GM18505 (cell line): Measurements from ENCODE around the gene OR9Q2.

Experiments used
- ATAC-seq: cut with Tn5 transposase; IDR thresholded peaks from one replicate; pipeline ENCODE4 v1.9.1; 2021; ENCODE audit not compliant: unreplicated experiment
- POLR2A ChIP-seq: IDR thresholded peaks from 4 replicates; pipeline ENCODE4 v1.6.1; 2011; ENCODE audit warnings: borderline replicate concordance; ENCODE audit not compliant: insufficient read depth, insufficient read length; ENCODE audit errors: extremely low read depth

Gene OR9Q2

DNA sequence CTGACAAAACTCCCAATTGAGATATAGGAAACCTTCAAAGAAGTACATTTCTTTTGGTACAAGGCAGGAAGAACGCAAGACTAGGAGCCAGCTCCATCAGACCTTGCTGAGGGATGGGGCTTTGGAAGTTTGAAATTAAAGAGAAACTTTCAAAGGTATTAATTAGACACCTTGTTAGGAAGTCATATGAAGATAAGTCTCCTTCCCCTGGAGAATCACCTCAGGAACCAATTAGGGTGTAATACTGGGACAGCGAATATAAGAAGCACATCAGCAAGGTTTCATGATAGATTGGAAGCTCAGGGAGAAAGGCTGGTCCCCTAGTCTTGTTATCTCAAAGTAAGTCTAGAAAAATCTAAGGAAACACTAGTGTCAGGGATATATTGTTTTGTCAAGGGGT, at the start of gene OR9Q2:
Gene OR9Q2, plus strand, starts transcription at position 301 of the 400 bp plus-strand sequence. CDS start 1,421 bp downstream, outside the sequence.
- no peak for TF ChIP-seq POLR2A
- ATAC-seq: no peak

DNA sequence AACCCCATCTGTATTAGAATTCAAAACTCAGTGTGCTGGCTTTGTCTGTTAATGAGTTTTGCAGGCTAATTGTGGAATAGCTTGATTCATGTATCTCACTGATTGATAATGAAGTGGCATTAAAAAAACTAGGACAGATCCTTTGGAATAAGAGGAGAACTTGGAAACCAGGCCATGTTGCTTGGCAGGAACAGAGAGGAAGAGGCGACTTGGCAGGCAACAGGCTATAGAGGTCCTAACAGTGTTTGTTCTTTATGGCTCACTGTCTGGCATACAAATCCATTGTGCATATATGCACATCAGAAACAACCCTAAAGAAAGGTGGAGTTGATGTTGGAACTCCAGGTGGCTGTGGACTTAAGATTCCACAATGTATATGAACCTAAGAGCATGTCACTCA, 46.1 kb upstream of the OR9Q2 start:
- no peak for TF ChIP-seq POLR2A
- no peak for ATAC-seq

GRCh38 chr11:58152781-58153180, 36.1 kb upstream of the OR9Q2 start:
- ATAC-seq: no peak
- no peak for TF ChIP-seq POLR2A

GRCh38 chr11:58164389-58164788, 24.5 kb upstream of the OR9Q2 start:
- ATAC-seq: no peak
- TF ChIP-seq POLR2A: no peak

- TF ChIP-seq POLR2A: no peak
- no peak for ATAC-seq
These were observed 23.9 kb upstream of the OR9Q2 start for GRCh38 chr11:58164990-58165389.

GRCh38 chr11:58165504-58166106, 23.3 kb upstream of the OR9Q2 start:
- no peak for ATAC-seq
- no peak for TF ChIP-seq POLR2A

- TF ChIP-seq POLR2A: no peak
- ATAC-seq: no peak
These were observed 11.3 kb upstream of the OR9Q2 start for GRCh38 chr11:58177409-58178054.

- ATAC-seq: no peak
These were observed 10.4 kb upstream of the OR9Q2 start for GRCh38 chr11:58178444-58178843.

GRCh38 chr11:58179648-58180047, 9.2 kb upstream of the OR9Q2 start:
- ATAC-seq: no peak
- no peak for TF ChIP-seq POLR2A

More at GRCh38 chr11:58178444-58178843, 10.4 kb upstream of the OR9Q2 start:
- no peak for TF ChIP-seq POLR2A

GRCh38 chr11:58186938-58187337, 1.9 kb upstream of the OR9Q2 start:
- no peak for ATAC-seq
- TF ChIP-seq POLR2A: no peak

DNA sequence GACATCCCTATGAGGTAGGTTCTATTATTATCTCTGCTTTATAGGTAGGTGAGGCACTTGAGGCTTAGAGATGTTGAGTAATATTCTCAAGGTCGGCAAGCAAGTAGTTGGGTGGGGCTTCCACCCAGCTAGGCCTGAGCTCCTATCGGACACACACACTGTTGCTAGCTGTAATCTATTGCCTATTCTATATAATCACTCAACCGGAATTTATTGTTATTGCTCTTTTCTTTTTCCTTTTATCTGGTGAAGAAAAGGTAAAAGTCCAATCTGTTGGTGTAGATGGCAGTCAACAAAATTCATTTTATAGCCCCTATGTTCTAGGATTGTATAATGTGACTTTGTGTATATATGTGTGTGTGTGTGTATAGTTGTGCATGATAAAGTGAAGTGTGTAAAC, 3.4 kb downstream of the OR9Q2 start:
- no peak for TF ChIP-seq POLR2A
- no peak for ATAC-seq

DNA sequence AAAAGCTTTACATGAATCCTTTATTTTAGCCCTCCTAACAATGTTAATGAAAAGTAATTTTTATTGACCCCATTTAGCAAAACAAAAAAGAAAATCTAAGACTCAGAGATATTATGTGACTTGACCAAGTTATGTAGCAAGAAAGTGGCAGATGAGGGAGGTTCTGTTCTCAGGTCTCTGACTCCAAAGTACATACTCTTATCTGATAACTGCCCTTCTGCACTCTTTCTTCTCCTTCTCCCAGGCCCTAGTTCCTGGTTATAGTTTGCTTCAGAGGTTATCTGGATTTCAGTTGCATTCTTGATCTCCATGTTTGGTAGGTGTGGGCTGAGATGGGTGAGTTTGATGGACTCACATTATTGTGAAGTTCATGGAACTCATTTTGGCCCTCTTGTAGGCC, 4.5 kb downstream of the OR9Q2 start:
- TF ChIP-seq POLR2A: no peak
- no peak for ATAC-seq

DNA sequence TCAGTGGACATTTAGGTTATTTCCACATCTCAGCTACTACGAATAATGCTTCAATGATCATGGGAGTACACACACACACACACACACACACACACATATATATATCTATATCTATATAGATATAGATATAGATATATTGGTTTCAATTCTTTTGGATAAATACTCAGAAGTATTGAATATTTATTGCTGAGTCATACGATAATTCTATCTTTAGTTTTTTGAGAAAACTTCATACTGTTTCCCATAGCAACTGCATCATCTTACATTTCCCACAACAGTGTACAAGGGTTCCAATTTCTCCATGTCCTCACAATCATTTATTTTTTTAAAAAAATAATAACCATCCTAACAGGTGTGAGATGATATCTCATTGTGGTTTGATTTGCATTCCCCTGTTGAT, 7.1 kb downstream of the OR9Q2 start:
- no peak for ATAC-seq
- no peak for TF ChIP-seq POLR2A

DNA sequence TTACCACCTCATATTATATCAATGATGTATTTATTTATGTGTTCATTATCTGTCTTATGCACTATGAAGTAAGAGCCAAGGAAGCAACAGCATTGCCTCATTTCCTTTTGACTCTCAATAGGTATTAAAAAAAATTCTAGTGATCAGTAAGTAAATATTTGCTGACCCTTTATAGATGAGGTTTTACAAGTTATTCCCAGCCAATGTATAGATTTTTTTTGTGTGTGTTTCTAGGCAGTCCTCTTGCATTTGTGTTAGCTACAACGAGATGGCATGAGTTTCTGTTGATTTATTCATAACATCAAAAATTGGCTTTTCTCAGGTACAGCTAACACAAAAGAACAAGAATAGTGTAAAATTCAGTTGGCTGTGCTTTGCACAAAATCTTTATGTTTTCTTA, 10.4 kb downstream of the OR9Q2 start:
- no peak for TF ChIP-seq POLR2A
- no peak for ATAC-seq
